ENCODE results near the gene LAPTM5.

Gene LAPTM5

DNA sequence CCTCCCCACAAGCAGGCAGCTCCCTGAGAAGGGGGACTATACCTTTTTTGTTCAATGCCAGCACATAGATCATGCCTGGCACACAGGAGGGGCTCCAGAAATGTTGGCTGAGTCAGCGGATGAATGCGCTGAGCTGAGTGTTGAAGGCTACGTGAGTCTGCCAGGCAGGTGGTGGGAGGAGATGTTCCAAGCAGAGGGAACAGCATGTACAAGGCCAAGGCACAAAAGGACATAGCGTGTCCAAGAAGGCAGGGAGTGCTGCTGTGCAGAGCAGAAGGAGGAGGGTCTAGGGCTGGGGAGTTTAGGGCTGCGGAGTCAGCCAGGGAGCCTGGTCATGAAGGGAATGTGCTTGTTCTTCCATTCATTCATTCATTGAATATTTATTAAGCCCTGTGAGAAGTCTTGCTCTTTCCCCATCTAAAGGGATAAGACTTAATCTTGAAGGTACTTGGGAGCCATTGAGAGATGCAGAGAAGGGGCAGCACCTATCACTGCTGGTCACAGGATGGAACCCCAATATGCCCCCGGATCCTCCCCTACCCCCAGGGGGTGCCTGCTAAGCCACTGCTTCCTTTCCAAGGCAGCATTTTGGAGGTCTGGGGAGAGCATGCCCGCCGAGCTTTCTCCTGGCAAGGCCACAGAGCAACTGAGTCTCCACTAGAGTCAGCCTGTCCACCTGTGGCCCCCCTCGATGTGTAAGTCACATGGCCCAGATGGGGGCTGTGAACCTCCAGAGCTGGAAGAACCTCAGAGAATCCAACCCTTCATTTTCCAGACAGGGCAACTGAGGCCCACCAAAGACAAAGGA, 31.2 kb upstream of the LAPTM5 start:
- intact Hi-C loops (cut with DNase I), result no loop called here
- DNase-seq, result peak in 4 of 10 donors; percentile 56 to 87 (median 84)

GRCh38 chr1:30787856-30788495, 30.4 kb upstream of the LAPTM5 start:
- peak in 3 of 10 donors; percentile 73 to 84 (median 77) for DNase-seq
- intact Hi-C loops (cut with DNase I), result no loop called here

GRCh38 chr1:30787266-30787665, 29.7 kb upstream of the LAPTM5 start:
- DNase-seq, result peak in 2 of 10 donors; percentile 50 to 54
- intact Hi-C loops (cut with DNase I), result no loop called here

GRCh38 chr1:30786264-30786991, 28.9 kb upstream of the LAPTM5 start:
- intact Hi-C loops (cut with DNase I), result no loop called here
- DNase-seq, result peak in 6 of 10 donors; percentile 26 to 94 (median 48)

DNA sequence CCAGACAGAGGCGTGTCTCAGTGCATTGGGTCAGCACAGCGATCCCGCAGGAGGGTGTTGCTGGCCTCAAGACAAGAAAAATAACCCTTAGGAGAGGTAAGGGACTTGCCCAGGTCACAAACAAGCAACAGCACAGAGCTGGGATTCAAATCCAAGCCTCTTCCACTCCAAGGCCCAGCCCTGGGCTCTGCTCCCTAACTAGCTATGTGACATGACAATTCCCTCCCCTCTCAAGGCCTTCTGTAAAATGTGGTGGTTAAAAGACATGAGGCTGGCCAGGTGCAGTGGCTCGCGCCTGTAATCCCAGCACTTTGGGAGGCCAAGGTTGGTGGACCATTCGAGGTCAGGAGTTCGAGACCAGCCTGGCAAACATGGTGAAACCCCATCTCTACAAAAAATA, 28.1 kb upstream of the LAPTM5 start:
- intact Hi-C loops (cut with DNase I), result no loop called here
- peak in 2 of 10 donors; percentile 35 to 45 for DNase-seq

- intact Hi-C loops (cut with DNase I), result no loop called here
- DNase-seq, result peak in 2 of 10 donors; percentile 24 to 51
Measured at GRCh38 chr1:30785181-30785580, 27.6 kb upstream of the LAPTM5 start.

- peak in 1 of 10 donors; percentile 75 for DNase-seq
- intact Hi-C loops (cut with DNase I), result no loop called here
Measured at GRCh38 chr1:30783256-30783915, 25.8 kb upstream of the LAPTM5 start.

- DNase-seq, result peak; percentile 60 to 96 (median 78)
- intact Hi-C loops (cut with DNase I), result loop anchor here (1.0 kb wide), 1 partner anchor 129 kb away; no protein-coding TSS in a partner anchor
Measured at GRCh38 chr1:30782361-30783255, 25.0 kb upstream of the LAPTM5 start.

DNA sequence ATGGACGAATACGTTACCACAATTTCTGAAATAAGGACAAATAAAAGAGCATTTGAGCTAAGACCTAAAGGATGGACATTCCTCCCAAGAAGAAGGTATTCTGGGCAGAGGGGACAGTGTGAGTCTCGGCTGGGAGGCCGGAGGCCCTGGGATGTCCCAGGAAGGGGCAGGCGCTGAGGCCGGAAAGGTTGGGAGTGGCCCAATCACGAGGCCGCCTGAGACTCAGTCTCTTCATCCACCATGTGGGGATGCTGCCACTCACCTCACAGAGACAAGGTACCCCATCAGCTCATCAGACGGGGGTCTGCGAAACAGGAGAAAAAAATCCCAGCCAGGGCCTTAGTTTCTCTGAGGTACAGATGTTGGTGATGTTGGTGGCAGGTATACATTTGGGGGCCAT, 24.3 kb upstream of the LAPTM5 start:
- peak in 2 of 10 donors; percentile 28 to 70 for DNase-seq
- intact Hi-C loops (cut with DNase I), result loop anchor here (1.0 kb wide), 1 partner anchor 129 kb away; no protein-coding TSS in a partner anchor

- DNase-seq, result no peak
- intact Hi-C loops (cut with DNase I), result no loop called here
Measured at GRCh38 chr1:30780409-30780808, 22.8 kb upstream of the LAPTM5 start.

- intact Hi-C loops (cut with DNase I), result loop anchor here (1.0 to 10.0 kb wide), 2 partner anchors 60 to 1545 kb away; partner anchors contain the start of genes MECR and PTPRU
- peak; percentile 69 to 98 (median 90) for DNase-seq
Measured at GRCh38 chr1:30779294-30780071, 21.9 kb upstream of the LAPTM5 start.

- intact Hi-C loops (cut with DNase I), result loop anchor here (1.0 to 10.0 kb wide), 2 partner anchors 60 to 1544 kb away; partner anchors contain the start of genes MECR and PTPRU
- DNase-seq, result peak in 3 of 10 donors; percentile 19 to 67 (median 57)
Measured at GRCh38 chr1:30778979-30779293, 21.4 kb upstream of the LAPTM5 start.

GRCh38 chr1:30778154-30778978, 20.8 kb upstream of the LAPTM5 start:
- DNase-seq, result peak in 6 of 10 donors; percentile 50 to 91 (median 68)
- intact Hi-C loops (cut with DNase I), result loop anchor here (10.0 kb wide), 1 partner anchor 1544 kb away; the partner anchor contains the start of genes MECR and PTPRU

- DNase-seq, result peak in 1 of 10 donors; percentile 72
- intact Hi-C loops (cut with DNase I), result loop anchor here (10.0 kb wide), 1 partner anchor 1543 kb away; the partner anchor contains the start of genes MECR and PTPRU
Measured at GRCh38 chr1:30777904-30778153, 20.3 kb upstream of the LAPTM5 start.

GRCh38 chr1:30777060-30777903, 19.7 kb upstream of the LAPTM5 start:
- intact Hi-C loops (cut with DNase I), result loop anchor here (10.0 kb wide), 1 partner anchor 1542 kb away; the partner anchor contains the start of genes MECR and PTPRU
- DNase-seq, result peak in 3 of 10 donors; percentile 47 to 81 (median 73)

Measured in posterior cingulate gyrus (tissue), 11 donors.